Prostate gland (tissue), 2 donors: ENCODE data around the gene PCTP.

Experiments used
- CTCF ChIP-seq, 4 experiments: fragments of 200-600 bp in 2 of 4; fragments of 450-650 bp in 2 of 4; sonication (generic) in 2 of 4; IDR thresholded peaks; 1 replicate in 3 of 4; 2 replicates in 1 of 4; pipeline ENCODE4 v1.5.1; 2016 to 2019; ENCODE audit warnings: antibody characterized with exemption in 4 of 4, mild to moderate bottlenecking in 2 of 4, moderate library complexity in 2 of 4
- POLR2A ChIP-seq: fragments of 450-650 bp; IDR thresholded peaks from one replicate; pipeline ENCODE4 v1.6.1; 2016; ENCODE audit warnings: antibody characterized with exemption, mild to moderate bottlenecking
- POLR2AphosphoS5 ChIP-seq: sonication (generic); formaldehyde crosslinking; IDR thresholded peaks from one replicate; pipeline ENCODE4 v1.6.1; 2017; ENCODE audit warnings: antibody characterized with exemption

- TF ChIP-seq CTCF (IDR thresholded peaks at IDR 0.05) (no peak), POLR2A (no peak), POLR2AphosphoS5 (no peak)
Observed at GRCh38 chr17:55722016-55722736, 28.7 kb upstream of the PCTP start.
